Chondrocyte (in vitro differentiated cells): ENCODE data around the gene CABP1. TPM values are rescaled to one million over a fixed set of nuclear protein-coding genes. Genes with fewer than 3 reads are reported as not detected.

Source experiments
- DNase-seq: peaks from one replicate; pipeline ENCODE4 v3.0.0; 2021; ENCODE audit warnings: mixed read lengths, low spot score
- H3K27ac Mint-ChIP-seq: one replicate; pipeline ENCODE4 v1.8.0; 2021; ENCODE audit warnings: mild to moderate bottlenecking, moderate library complexity, mixed read lengths; ENCODE audit not compliant: unreplicated experiment
- H3K27me3 Mint-ChIP-seq: 2 replicates; pipeline ENCODE4 v1.8.0; 2021; ENCODE audit warnings: low read depth, mixed read lengths
- H3K36me3 Mint-ChIP-seq: 2 replicates; pipeline ENCODE4 v1.8.0; 2021; ENCODE audit warnings: low read depth, mixed read lengths
- H3K4me1 Mint-ChIP-seq: 2 replicates; pipeline ENCODE4 v1.8.0; 2021; ENCODE audit warnings: low read depth, mild to moderate bottlenecking, mixed read lengths
- H3K4me3 Mint-ChIP-seq: one replicate; pipeline ENCODE4 v1.8.0; 2021; ENCODE audit warnings: mild to moderate bottlenecking, moderate library complexity, mixed read lengths; ENCODE audit not compliant: unreplicated experiment
- H3K9me3 Mint-ChIP-seq: 2 replicates; pipeline ENCODE4 v1.8.0; 2021; ENCODE audit warnings: low read depth, mixed read lengths
- total RNA-seq: library from RNA; stranded (reverse); gene quantifications from 3 replicates; pipeline ENCODE4 v1.2.1, GENCODE V29; 2021
- TF ChIP-seq, protein P1 (sequence below): fragments of 200-600 bp; sonication (generic); IDR thresholded peaks from 2 replicates; pipeline ENCODE4 v1.5.0; 2021; ENCODE audit warnings: antibody characterized with exemption, mild to moderate bottlenecking, moderate library complexity

Gene CABP1
- total RNA-seq, 1 donor from 2014 or later = not detected

- DNase-seq = no peak
- H3K27me3 Mint-ChIP-seq = no peaks in the 10 kb centered on the region
- H3K4me1 Mint-ChIP-seq = no peaks in the 10 kb centered on the region
- no peak overlapping the region for H3K4me3 Mint-ChIP-seq
- TF ChIP-seq, protein P1, sequence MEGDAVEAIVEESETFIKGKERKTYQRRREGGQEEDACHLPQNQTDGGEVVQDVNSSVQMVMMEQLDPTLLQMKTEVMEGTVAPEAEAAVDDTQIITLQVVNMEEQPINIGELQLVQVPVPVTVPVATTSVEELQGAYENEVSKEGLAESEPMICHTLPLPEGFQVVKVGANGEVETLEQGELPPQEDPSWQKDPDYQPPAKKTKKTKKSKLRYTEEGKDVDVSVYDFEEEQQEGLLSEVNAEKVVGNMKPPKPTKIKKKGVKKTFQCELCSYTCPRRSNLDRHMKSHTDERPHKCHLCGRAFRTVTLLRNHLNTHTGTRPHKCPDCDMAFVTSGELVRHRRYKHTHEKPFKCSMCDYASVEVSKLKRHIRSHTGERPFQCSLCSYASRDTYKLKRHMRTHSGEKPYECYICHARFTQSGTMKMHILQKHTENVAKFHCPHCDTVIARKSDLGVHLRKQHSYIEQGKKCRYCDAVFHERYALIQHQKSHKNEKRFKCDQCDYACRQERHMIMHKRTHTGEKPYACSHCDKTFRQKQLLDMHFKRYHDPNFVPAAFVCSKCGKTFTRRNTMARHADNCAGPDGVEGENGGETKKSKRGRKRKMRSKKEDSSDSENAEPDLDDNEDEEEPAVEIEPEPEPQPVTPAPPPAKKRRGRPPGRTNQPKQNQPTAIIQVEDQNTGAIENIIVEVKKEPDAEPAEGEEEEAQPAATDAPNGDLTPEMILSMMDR = no peak
- H3K9me3 Mint-ChIP-seq = no peaks in the 10 kb centered on the region
- peaks cover 21% of the 10 kb centered on the region for H3K36me3 Mint-ChIP-seq
- H3K27ac Mint-ChIP-seq = no peak overlapping the region
Measured at GRCh38 chr12:120703311-120703942, 63.0 kb downstream of the CABP1 start.

DNA sequence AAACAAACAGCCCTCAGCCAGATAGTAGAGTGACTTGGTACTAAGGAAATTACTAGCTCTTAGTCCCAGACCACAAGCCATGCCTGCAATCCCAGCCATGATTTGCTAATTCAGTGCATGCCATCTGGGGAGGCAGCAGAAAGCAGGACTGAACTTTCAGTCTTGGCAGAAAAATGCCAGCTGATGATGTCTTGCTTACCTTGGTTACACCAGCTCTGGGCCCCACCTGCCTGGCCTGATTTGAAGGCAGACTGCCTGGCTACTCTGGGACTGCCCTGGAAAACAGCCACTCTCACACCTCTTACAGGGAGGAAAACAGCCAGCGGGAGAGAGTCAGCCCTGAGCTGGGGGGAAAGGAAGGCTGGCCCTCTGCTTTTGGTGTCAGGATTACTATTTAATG lies 65.2 kb downstream of the CABP1 start:
- H3K27me3 Mint-ChIP-seq = no peaks in the 10 kb centered on the region
- no peaks in the 10 kb centered on the region for H3K9me3 Mint-ChIP-seq
- DNase-seq = no peak
- peak overlapping the region; percentile 49 for H3K27ac Mint-ChIP-seq
- no peak overlapping the region for H3K4me3 Mint-ChIP-seq
- TF ChIP-seq, protein P1 = no peak
- H3K36me3 Mint-ChIP-seq = peaks cover 9% of the 10 kb centered on the region
- peaks cover 6% of the 10 kb centered on the region for H3K4me1 Mint-ChIP-seq

GRCh38 chr12:120706029-120706428 lies 65.6 kb downstream of the CABP1 start:
- TF ChIP-seq, protein P1 = no peak
- no peaks in the 10 kb centered on the region for H3K27me3 Mint-ChIP-seq
- H3K9me3 Mint-ChIP-seq = no peaks in the 10 kb centered on the region
- H3K36me3 Mint-ChIP-seq = peaks cover 5% of the 10 kb centered on the region
- no peak for DNase-seq
- peaks cover 7% of the 10 kb centered on the region for H3K4me1 Mint-ChIP-seq
- H3K27ac Mint-ChIP-seq = no peak overlapping the region
- H3K4me3 Mint-ChIP-seq = no peak overlapping the region

GRCh38 chr12:120708651-120709050 lies 68.2 kb downstream of the CABP1 start:
- H3K36me3 Mint-ChIP-seq = peaks cover under 1% of the 10 kb centered on the region
- H3K4me3 Mint-ChIP-seq = no peak overlapping the region
- no peaks in the 10 kb centered on the region for H3K9me3 Mint-ChIP-seq
- DNase-seq = no peak
- TF ChIP-seq, protein P1 = no peak
- peaks cover 21% of the 10 kb centered on the region for H3K4me1 Mint-ChIP-seq
- no peak overlapping the region for H3K27ac Mint-ChIP-seq
- H3K27me3 Mint-ChIP-seq = no peaks in the 10 kb centered on the region

DNA sequence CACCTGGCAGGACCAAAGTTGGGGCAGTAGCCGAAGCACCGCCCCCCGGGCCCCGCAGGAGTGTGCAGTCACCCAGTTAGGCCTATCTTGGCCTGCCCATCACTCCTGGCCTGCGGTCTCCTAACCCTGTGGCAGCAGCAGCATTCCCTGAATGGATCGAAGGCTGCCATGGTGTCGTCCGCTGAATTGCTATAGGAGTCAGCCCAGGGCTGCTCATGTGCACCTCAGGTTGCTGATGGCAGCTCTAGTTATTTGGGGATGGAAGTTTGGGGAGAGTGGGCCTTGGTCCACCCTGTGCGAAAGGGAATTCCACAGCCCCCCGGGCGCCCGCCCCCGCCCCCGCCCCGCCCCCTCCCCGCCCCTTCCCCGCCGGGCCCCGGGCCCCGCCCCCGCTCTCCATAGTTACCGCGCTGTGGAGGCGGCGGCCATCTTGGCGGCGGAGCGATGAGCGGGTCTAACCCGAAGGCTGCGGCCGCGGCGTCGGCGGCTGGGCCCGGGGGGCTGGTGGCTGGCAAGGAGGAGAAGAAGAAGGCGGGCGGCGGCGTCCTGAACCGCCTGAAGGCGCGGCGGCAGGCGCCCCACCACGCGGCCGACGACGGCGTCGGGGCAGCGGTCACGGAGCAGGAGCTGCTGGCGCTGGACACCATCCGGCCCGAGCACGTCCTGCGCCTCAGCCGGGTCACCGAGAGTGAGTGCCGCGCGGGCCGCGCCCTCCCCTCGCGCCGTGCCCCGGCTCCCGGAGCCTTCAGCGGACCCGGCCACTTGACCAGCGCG lies 69.8 kb downstream of the CABP1 start, which contains the start of gene UNC119B:
Gene UNC119B, plus strand, starts transcription at position 428 of the 774 bp plus-strand sequence. Its CDS starts 17 bp downstream, at position 445.
- Mint-ChIP-seq H3K4me1 (peaks cover 26% of the 10 kb centered on the region), H3K27me3 (no peaks in the 10 kb centered on the region)
- TF ChIP-seq, protein P1 = peak; percentile 27

More for the DNA sequence above, 69.8 kb downstream of the CABP1 start, which contains the start of gene UNC119B:
- H3K9me3 Mint-ChIP-seq = no peaks in the 10 kb centered on the region
- no peak for DNase-seq
- H3K36me3 Mint-ChIP-seq = peaks cover 3% of the 10 kb centered on the region
- peak within 1 kb of the TSS; percentile 76 for H3K4me3 Mint-ChIP-seq
- H3K27ac Mint-ChIP-seq = peak within 1 kb of the TSS; percentile 81
